Measurements from ENCODE around the gene HCN3.

The HCN3 gene

DNA sequence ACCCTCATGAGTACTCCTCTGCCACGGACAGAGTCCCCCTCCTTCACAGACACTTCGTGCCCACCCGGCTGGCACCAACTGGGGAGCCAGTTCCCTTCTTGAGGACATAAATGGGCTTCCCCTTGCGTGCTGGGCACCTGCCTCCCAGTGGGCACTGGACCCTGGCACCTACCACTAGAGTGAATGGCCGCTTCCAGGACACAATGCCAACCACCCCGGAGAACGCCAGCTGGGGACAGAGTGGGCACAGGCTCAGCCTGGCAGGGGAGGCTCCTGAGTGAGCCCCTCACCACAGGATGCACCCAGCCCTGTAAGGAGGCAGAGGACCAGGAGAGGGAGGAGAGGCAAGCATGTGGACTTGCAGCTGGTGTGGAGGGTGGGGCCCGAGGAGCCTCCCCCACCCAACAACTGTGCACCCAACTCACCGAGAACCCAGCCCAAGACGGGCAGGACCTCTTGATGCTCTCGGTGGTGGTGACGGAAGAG is 23.0 kb upstream of the HCN3 start:
- DNase-seq (ENCODE audit: low read depth, low spot score) = no peak

DNA sequence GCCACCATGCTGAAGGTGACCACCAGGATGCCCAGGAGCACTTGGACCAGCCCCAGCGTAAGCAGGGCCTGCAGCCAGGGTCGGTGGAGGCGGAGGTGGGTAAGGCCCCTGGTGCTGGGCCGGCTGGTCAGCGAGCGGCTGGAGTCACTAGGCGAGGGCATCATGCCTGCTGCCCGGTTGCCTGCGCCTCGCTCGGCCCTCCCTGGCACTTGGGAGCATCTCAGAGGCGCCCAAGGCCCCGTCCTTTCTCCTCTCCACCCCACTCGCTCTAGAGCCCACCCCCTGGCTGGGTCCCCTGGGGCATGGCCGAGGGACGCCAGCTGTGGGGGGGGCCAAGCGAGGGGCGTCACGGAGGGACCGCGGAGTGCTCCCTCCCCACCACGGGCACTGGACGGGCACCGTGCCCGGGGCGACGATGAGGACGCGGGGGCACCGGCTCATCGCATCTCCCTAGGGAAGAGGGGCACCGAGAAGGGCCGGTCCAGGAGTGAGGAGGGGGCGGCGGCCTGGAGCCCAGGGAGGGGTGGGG is 22.5 kb upstream of the HCN3 start:
- DNase-seq (ENCODE audit: low read depth, low spot score) = no peak

DNA sequence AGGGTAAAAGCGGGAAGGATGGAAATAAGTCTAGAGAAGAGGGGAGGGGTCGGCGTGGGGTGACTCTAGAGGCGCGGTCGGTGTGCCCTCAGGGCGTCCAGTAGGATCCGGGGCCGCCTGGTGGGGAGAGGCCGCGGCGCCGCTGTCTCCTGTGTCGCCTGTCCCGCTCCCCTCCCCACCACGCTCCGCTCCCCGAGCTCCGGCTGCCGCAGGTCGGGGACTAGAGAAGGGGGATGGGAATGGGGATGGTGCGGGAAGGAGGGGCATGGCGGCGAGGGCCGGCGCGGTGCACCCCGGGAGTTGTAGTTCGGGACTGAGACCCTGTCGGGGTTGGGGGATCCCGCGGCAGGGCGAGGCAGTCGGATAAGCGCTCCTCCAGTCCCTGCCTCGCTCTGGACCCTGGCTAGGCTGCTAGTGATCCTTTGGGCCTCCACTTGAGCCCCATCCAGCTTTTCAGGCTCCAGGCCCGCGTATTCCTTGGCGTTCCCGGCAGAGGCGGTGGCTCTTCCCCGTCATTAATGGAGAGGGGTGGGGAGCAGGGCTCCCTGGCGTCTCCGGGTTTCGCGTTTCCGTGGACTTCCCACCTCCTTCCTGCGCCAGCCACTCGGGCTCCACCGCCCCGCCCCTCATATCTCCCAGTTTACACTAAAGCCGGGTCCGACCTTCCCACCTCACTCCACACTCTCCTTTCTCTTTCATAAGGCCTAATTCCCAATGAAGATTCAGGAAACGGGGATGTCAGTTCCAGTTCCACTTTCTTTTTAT is 21.8 kb upstream of the HCN3 start, which contains the start of gene ENTREP3:
Gene ENTREP3, minus strand, starts transcription at position 241 of the 765 bp plus-strand sequence. CDS start 606 bp downstream, outside the sequence.
- peak; percentile 52 for DNase-seq (ENCODE audit: low read depth, low spot score)

DNA sequence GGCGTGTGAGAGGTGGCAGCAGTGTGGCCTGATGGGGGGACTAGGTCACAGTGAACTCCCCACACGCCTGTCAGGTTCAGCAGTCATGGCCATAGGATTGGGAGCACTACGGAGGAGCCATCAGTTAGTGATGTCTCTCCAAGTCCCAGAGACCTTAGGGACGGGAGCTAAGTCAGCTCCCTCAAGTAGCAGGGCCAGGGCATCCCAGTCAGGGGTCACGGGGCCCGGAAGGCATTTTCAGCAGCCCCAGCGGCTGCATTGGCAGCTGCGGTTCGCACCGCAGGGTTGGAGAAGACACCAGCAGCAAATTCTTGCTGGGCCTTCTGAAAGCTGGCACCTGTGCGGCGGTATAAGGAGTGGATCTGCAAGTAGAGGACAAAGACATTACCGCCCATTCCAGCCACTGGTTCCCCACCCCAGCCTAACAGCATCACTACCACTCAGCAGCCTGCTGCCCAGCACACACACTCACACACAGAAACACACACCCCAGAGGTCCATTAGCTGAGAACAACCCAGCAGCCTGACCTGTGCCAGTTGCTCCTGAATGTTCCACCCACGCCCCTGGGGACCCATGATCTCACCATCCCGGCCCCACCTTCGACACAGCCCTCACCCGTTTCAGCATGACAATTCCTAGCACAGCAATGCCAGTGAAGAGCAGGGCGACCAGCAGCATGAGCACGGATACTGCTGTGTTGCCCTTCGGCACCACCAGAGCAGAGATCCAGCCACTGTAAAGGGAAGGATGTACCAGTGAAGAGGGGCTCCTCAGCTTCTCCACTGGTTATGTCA is 21.0 kb upstream of the HCN3 start:
- DNase-seq (ENCODE audit: low read depth, low spot score) = no peak

DNA sequence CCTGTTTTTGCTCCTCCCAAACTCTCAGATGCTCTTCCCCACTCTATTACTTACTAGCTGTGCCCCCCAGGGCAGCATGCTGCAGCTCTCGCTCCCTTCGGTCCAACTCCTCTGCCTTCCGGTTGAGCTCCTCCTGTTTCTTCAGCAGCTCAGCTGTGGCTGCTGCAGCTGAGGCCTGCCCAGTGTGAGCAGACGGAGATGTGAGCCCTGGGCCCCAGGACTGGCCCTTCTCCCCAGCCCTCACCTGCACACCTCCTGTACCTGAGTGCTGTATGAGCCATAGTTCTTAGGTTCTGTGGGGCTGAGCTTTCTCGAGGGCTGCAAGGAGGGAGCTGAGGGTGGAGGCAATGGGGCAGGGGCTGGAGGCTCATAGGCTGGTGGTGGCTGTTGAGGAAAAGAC is 17.0 kb upstream of the HCN3 start:
- no peak for DNase-seq (ENCODE audit: low read depth, low spot score)

DNA sequence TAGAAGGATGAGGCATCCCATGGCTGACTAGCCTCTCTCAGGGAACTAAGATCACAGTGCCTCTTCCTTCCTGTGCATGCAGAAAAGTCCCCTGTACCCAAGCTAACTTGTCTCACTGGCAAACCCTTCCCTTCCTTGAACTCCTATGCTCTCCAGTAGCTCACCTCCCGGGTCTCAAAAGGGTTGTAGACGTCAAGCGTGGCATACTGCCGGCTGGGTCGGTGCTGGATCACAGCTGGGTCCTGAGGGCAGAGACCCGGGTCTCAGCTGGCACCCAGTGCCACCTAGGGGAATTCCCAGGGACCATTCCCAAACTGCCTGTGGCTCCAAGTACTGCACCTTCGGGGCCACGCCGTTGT is 15.8 kb upstream of the HCN3 start:
- no peak for DNase-seq (ENCODE audit: low read depth, low spot score)

DNA sequence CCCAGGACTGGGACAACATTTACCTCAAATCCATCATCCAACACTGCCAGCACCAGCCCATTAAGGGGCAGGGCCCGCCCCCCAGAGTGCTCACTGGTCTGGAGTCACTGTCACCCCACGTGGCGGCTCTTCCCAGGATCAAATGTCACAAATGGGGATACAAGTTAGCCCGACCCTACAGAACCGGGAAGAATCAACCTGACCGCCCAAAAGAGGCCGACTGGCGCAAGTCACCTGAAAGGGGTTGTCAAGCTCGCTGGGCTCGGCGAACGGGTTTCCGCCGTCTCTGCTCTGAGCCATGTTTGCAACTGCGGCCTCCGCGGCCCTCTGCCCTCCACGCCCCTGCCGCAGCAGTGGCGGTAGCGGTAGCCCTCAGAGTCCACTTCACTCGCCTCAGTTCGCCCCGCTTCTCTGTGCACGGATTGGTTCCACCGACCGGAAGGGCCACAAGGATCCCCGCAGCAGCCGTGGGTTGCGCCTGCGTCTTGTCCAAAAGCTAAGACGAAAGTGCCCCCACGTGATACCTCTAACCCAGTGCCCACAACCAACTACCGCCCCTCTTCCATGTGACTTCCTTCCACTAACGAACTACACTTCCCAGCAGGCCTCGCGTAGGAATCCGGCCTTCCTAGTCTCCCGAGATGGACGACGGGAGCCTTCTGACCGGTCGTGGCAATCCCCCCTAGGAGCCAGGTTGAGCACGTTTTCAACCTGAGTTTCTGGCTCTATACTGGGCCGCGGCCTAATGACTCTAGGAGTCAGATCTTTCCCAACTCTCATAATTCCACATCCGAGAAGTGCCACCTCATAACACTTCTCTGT is 15.2 kb upstream of the HCN3 start, which contains the start of gene SCAMP3:
Gene SCAMP3, minus strand, starts transcription at position 509 of the 822 bp plus-strand sequence. Its CDS starts 209 bp downstream, at position 300.
- peak; percentile 82 for DNase-seq (ENCODE audit: low read depth, low spot score)

DNA sequence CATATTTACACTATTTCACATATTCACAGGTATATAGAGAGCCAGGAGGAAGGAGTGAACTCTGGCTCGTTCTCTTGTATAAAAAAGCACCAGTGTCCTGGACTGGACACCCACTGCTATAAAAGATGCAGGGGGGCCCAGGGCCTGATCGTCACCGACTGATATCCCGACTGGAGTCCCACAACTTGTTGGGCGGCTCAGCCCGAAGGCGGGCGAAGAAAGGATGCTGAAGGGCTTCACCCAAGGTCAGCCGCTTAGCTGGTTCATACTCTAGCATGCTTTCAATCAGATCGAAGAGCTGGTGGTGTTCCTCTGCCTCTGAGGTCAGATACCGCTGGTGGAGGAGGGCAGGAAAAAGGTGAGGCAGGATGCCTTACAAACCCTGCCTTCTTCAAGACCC is 14.2 kb upstream of the HCN3 start:
- DNase-seq (ENCODE audit: low read depth, low spot score) = no peak

DNA sequence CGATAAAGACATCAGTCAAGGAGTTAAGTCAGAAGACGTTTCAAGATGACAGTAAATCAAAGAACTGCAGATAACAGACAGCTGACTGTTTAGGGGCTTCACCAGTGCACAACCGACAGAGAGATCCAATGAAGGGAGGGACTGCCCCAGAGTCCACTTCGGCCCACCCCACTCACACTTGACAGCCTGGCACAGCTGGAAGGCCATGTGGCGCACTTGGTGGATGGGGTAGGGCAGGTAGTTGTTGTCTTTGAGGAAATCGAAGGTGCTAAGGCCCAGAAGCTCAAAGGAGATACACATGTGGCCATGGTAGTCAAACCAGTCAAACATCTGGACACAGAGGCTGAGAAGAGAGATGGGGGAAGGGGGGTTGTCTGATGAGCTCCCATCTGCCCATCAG is 10.7 kb upstream of the HCN3 start:
- no peak for DNase-seq (ENCODE audit: low read depth, low spot score)

DNA sequence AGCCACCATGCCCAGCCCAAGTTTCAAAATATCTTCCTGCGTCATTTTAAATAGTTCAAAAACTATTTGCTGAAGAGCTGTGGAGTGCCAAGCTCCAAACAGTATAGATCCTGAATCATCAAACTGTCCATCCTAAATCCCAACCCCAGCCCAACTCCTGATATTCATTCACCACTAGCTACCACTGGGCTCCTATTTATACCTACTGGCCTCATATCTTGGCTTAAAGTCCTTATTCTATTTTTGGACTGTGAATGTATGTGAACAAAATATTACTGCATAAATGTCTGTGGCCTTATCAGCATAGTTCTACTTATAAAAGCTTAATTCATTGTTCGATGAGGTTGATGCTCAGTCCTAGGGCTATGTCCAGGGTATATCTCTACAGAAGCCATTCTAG is 9.9 kb upstream of the HCN3 start:
- DNase-seq (ENCODE audit: low read depth, low spot score) = no peak

DNA sequence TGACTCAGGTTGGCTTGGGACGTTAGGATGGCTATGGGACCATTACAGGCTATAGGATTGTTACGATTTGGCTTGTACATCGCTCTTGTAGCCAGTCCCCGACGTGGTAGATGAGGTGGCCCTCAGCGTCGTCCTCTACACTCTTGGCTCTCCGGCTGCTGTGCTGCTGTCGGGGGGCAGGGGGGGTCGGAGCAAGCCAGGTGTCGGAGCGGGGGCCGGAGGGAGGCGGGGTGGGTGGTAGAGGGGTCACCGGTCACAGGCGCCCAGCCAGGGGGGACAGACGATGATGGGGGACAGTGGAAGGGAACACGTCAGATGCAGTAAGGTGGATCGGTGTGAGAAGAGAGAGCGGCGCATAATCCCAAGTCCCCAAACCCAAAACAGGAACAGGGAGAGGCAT is 8.6 kb upstream of the HCN3 start:
- DNase-seq (ENCODE audit: low read depth, low spot score) = no peak

DNA sequence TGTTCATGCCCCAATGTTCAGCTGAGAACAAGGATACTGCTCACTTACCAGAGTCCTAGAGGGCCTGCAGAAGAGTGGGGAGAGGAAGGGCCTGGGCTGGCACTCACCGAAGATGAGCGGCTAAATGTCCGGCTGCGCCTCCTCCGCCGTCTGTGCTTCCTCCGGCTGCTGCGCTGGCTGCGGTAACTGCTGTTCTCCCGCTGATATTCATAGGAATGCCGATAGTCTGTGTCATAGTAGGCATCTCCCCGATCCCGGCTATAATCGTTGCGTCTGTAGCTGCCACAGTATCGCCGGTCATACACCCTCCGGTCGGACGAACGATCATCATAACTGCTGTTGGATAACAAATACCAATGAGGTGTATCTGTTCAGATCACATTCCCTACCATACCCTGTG is 7.9 kb upstream of the HCN3 start:
- DNase-seq (ENCODE audit: low read depth, low spot score) = no peak

DNA sequence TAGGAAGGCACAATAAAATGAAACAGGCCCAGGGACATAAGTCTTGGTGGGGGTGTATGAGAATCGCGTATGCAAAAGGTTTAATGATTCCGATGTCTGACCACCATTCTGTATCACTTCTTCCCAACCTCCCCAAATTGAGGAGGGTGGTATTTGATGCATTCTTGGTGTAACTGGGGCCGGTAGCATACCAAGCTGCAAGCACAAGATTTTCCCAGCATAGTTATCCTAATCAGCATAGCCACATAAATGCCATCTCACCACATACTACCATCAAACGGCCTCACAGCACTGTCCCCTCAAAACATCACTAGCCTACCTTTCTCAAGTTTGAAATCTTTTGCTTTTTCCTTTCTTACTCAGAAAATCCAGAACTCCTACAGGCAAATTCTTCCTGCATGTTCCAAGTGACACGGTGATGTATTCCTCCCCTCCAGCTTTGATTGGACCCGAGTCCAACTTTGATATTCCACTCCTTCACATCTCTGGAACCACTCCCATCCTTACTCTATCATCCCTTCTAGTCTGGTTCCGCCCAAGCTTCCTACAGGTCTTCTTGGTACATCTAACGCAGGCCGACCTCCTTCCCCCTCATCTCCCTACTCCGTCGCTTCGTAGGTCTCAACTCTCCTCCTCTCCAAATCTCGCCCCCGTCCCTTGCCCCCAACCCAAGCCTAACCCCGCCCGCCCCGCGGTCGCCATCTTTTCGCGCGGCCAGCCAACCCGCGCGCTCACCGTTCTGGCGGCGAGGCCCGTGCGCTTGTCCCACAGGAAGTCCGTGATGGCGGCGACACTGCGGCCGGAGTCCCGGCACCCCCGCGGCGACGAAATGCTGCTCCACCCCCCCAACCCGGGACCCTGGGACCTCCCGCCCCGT is 4.6 kb upstream of the HCN3 start:
- no peak for DNase-seq (ENCODE audit: low read depth, low spot score)

DNA sequence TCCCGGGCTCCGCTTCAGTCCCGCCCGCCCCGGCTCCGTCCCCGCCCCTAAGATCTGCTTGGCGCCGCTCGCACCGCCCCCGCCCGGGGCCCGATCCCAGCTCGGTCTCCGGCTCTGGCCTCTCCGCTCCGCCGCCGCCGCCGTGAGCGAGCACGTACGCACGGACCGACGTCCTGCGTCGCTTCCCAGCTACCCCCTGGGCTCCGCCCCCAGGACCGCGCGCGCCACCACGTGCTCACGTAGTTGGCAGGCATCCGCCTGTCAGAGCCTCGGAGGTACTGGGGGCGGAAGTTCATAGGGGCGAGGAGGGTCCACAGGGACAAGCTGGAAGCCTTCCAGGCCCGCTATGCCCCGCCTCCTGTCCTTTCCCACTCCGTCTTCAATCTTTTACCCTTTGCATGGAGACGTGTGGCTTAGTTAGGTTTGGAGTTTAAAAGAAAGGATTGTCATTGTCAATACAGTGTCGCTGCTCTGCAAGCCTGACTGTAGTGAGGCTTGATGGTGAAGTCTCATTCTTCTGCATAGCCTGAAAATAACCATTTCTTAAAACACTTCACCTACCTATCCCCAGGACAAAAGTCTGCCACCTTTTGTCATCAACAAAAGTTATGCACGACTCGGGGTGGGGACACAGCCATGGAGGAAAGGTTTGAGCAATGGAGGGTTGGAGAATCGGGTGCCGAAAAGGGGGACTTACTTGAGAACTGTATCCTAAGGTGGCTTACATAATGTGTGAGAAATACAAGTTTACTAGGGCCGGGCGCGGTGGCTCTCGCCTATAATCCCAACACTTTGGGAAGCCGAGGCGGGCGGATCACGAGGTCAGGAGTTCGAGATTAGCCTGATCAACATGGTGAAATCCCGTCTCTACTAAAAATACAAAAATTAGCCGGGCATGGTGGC is 3.7 kb upstream of the HCN3 start, which contains the start of gene CLK2:
Gene CLK2, minus strand, starts transcription at position 162 of the 903 bp plus-strand sequence. CDS start 2,527 bp downstream, outside the sequence.
- peak; percentile 86 for DNase-seq (ENCODE audit: low read depth, low spot score)

DNA sequence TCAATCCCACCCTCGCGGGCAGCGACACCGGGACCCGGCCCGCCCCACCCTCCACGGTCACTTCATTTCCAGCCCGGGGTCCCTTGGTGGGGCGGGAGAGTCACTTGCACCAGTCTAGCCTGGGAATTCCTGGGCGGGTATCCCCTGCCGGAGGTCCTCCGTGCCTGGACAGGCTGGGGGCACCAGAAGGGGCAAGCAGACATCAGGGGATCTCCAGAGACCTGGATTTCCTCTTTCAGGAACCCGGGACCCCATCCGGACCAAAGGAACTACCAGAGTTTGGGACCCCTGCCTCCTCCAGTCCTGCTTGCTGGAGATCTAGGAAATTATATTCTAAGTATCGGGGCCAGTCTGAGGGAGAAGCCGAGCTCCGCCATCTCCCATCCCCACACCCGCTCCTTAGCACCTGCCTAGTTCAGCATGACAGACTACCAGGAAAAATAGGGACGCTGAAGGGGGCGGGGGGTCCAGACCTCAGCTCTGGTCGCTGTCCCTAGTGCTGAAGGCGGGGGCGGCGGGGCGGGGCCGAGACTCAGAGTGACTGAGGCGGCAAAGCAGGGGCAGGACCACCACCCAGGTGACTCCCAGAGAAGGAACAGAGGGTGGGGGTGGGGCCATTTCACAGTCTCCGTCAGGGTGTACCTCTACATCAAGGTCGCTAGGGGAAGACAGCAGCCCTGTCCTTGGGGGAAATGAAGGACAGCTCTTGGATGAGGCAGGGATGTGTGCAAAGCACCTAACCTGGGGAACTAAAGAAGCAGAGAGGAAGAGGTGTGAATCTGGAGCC is 832 bp downstream of the HCN3 start:
- DNase-seq (ENCODE audit: low read depth, low spot score) = peak; percentile 53

DNA sequence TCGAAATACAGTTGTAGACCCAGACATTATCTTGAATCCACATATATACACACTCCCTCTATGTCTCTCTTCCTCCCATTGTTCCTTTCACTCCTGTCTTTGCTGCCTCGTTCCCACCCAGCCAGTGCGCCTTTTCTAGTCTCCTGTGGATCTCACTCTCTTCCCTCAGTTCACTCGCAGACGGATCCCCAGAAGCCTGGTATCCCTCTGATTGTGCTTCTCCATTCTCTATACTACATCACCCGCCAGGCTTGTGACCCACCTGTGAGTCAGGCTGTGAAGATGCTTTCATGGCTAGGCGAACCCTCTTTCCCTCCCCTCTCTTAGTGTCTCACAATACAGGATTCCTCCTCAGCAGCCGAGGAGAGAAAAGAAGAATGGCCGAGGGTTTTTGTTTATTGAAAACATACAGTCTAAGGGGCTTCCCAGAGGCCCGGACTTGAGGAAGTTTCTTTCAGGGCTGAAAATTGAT is 1.5 kb downstream of the HCN3 start:
- no peak for DNase-seq (ENCODE audit: low read depth, low spot score)

DNA sequence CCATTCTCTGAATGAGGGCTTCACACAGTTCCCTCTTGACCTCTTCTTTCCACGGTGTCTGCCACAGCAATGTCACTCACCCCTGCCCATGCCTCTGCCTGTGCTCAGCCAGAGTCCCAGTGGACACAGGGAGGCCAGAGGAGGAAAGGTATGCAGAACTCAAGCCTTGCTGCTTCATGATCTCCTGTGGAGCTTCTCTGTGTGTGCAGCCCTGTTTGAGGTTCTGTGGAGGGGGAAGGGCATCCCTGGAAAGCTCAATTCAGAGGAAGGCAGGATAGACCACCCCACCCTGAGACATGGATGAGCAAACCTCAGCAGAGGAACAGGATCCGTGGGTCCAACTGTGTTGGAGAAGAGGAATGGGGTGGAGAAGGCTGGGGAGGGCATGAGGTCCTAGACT is 2.0 kb downstream of the HCN3 start:
- DNase-seq (ENCODE audit: low read depth, low spot score) = no peak

DNA sequence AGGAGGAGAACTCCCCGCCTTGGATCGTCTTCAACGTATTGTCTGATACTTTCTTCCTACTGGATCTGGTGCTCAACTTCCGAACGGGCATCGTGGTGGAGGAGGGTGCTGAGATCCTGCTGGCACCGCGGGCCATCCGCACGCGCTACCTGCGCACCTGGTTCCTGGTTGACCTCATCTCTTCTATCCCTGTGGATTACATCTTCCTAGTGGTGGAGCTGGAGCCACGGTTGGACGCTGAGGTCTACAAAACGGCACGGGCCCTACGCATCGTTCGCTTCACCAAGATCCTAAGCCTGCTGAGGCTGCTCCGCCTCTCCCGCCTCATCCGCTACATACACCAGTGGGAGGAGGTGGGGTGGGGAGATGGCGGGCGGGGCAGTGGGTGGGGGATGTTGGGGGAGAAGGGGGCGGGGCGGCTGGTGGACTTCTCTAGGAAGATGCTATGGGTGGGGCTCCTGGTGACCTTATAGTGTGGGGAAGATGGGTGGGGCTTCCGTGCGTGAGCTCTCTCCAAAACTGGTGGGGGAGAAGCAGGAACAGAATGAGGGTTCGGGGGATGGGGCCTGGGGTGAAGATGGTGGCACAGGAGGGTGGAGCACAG is 5.3 kb downstream of the HCN3 start:
- DNase-seq (ENCODE audit: low read depth, low spot score) = no peak
